SK-MEL-5 (cell line): Measurements from ENCODE around the gene ZSCAN16. TPM values are rescaled to one million over a fixed set of nuclear protein-coding genes. Genes with fewer than 3 reads are reported as not detected.

Experiments
- DNase-seq: peaks from one replicate; pipeline ENCODE4 v3.0.0-alpha.2; 2016; ENCODE audit warnings: low read depth, low spot score
- in situ Hi-C: cut with HindIII; loops from 2 replicates; pipeline ENCODE4 v1.10.0; 2016; ENCODE audit warnings: low sequenced_read_pairs, high pct_unique_total_duplicates, low pct_unique_long_range_greater_than_20kb
- total RNA-seq: library from RNA; depleted of rRNA; stranded (reverse); fragments of >200 nt; shearing (Covaris generic); gene quantifications from 2 replicates; pipeline ENCODE4 v1.2.3, GENCODE V29; 2014; rRNA removed

ZSCAN16 gene
- total RNA-seq, 1 experiment from 2014 or later = 2.1 TPM

DNA sequence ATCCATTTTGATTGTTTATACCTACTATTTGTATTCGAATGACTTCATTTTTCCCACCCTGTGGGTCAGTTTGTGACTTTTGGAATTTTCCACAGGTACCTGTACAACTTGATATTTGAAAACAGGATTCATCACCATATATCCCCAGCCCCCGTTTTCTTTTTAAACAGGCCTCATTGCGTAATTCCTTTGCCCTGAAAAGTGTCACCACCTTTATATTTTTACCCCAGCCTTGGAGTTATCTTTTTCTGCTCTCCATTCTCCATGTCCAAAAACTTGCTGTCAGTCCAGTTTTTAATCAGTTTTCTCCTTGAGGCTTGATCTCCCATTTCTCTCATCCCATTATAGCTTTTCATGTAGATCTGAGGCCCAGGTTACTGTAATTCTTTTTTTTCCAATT lies 33.9 kb downstream of the ZSCAN16 start:
- in situ Hi-C loops = no loop called here
- DNase-seq = no peak

GRCh38 chr6:28159029-28159607 lies 34.7 kb downstream of the ZSCAN16 start:
- DNase-seq = no peak
- in situ Hi-C loops = no loop called here

- in situ Hi-C loops = no loop called here
- no peak for DNase-seq
Observed at GRCh38 chr6:28160233-28160632, 35.8 kb downstream of the ZSCAN16 start.

GRCh38 chr6:28161410-28162079 lies 37.1 kb downstream of the ZSCAN16 start:
- in situ Hi-C loops = no loop called here
- no peak for DNase-seq

DNA sequence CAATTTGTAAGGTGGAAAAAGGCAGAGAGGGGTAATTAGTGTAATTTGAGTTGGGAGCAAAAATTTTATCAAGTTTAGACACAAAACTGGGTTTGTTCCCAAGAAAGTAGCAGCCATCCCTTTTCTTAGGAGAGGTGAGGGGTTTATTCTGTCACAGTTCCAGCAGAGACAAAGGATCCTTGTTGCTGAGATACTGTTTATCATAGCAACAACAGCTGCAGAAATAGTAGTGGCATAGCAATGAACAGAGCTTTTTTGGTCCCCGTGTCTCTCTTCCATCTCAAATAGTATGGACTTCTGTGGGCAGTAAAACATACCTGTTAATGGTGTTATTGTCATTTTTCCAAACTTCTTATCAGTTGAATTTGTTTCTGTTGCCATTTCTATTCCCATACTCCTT lies 41.2 kb downstream of the ZSCAN16 start:
- in situ Hi-C loops = no loop called here
- no peak for DNase-seq

- in situ Hi-C loops = no loop called here
- no peak for DNase-seq
Observed at GRCh38 chr6:28167068-28167467, 42.7 kb downstream of the ZSCAN16 start.

GRCh38 chr6:28167926-28168325 lies 43.5 kb downstream of the ZSCAN16 start:
- DNase-seq = no peak
- in situ Hi-C loops = no loop called here

GRCh38 chr6:28171271-28171670 lies 46.9 kb downstream of the ZSCAN16 start:
- no peak for DNase-seq
- in situ Hi-C loops = no loop called here

GRCh38 chr6:28172006-28172405 lies 47.6 kb downstream of the ZSCAN16 start:
- in situ Hi-C loops = no loop called here
- DNase-seq = no peak

- no peak for DNase-seq
- in situ Hi-C loops = no loop called here
Observed at GRCh38 chr6:28176373-28176772, 52.0 kb downstream of the ZSCAN16 start.

Other genes starting within 250 kb of the ZSCAN16 start
- gene OR2B2, start 212.2 kb upstream of the ZSCAN16 start, total RNA-seq = not detected in 2 replicates
- gene OR2B6, start 167.4 kb upstream of the ZSCAN16 start, total RNA-seq = not detected in 2 replicates
- gene ZNF165, start 44.0 kb upstream of the ZSCAN16 start, total RNA-seq = 0.19 and 0.37 TPM in 2 replicates
- gene ZKSCAN8, start 17.3 kb downstream of the ZSCAN16 start, total RNA-seq = 12.7 and 12.9 TPM in 2 replicates
- gene ZSCAN9, start 100.7 kb downstream of the ZSCAN16 start, total RNA-seq = 9.0 and 9.9 TPM in 2 replicates
- gene ZKSCAN4, start 127.7 kb downstream of the ZSCAN16 start, total RNA-seq = 3.5 and 4.6 TPM in 2 replicates
- gene NKAPL, start 134.7 kb downstream of the ZSCAN16 start, total RNA-seq = not detected in 2 replicates
- gene ZSCAN26, start 142.5 kb downstream of the ZSCAN16 start, total RNA-seq = 9.3 and 11.3 TPM in 2 replicates
- 3.2 and 4.1 TPM in 2 replicates for gene PGBD1, start 157.0 kb downstream of the ZSCAN16 start, total RNA-seq
- 2.3 and 4.3 TPM in 2 replicates for gene ZSCAN31, start 211.5 kb downstream of the ZSCAN16 start, total RNA-seq
- gene ZKSCAN3, start 225.3 kb downstream of the ZSCAN16 start, total RNA-seq = 4.0 TPM in 2 replicates